ENCODE results near the gene USP54.
"Not testable (repeated sequence)": the region's sequence is repeated elsewhere in the genome, so short reads cannot be mapped to it uniquely, and the experiment has no call there.

USP54 gene

GRCh38 chr10:73588656-73589055, 2.5 kb downstream of the USP54 start:
- DNase-seq (ENCODE audit: low spot score), result no peak
- Histone ChIP-seq H3K36me3 (ENCODE audit: low read depth) (no peaks in the 10 kb centered on the region), H3K27ac (ENCODE audit: poor library complexity, severe bottlenecking) (no peak overlapping the region), H3K27me3 (ENCODE audit: insufficient read depth, poor library complexity, severe bottlenecking) (no peaks in the 10 kb centered on the region), H3K4me3 (ENCODE audit: severe bottlenecking) (no peak overlapping the region), H3K4me1 (ENCODE audit: insufficient read depth, poor library complexity, severe bottlenecking) (peaks cover 47% of the 10 kb centered on the region), H3K9me3 (ENCODE audit: severe bottlenecking) (peaks cover 5% of the 10 kb centered on the region)
- no peak for TF ChIP-seq CTCF (IDR thresholded peaks at IDR 0.05; ENCODE audit: poor library complexity, severe bottlenecking)
- ATAC-seq (ENCODE audit: low read depth), result no peak

GRCh38 chr10:73586583-73586984, 4.6 kb downstream of the USP54 start:
- Histone ChIP-seq H3K4me1 (ENCODE audit: insufficient read depth, poor library complexity, severe bottlenecking) (peaks cover 41% of the 10 kb centered on the region), H3K9me3 (ENCODE audit: severe bottlenecking) (peaks cover 5% of the 10 kb centered on the region), H3K4me3 (ENCODE audit: severe bottlenecking) (no peak overlapping the region), H3K36me3 (ENCODE audit: low read depth) (no peaks in the 10 kb centered on the region), H3K27me3 (ENCODE audit: insufficient read depth, poor library complexity, severe bottlenecking) (no peaks in the 10 kb centered on the region), H3K27ac (ENCODE audit: poor library complexity, severe bottlenecking) (peak overlapping the region; percentile 46)
- TF ChIP-seq CTCF (IDR thresholded peaks at IDR 0.05; ENCODE audit: poor library complexity, severe bottlenecking), result no peak
- ATAC-seq (ENCODE audit: low read depth) (peak; percentile 64), DNase-seq (ENCODE audit: low spot score) (no peak)

GRCh38 chr10:73585327-73585726, 5.8 kb downstream of the USP54 start:
- Histone ChIP-seq H3K4me1 (ENCODE audit: insufficient read depth, poor library complexity, severe bottlenecking) (peaks cover 30% of the 10 kb centered on the region), H3K4me3 (ENCODE audit: severe bottlenecking) (no peak overlapping the region)
- ATAC-seq (ENCODE audit: low read depth), result peak; percentile 49; the same call in 2 of the 3 replicates

GRCh38 chr10:73584737-73585136, 6.4 kb downstream of the USP54 start:
- Histone ChIP-seq H3K4me3 (ENCODE audit: severe bottlenecking) (no peak overlapping the region), H3K9me3 (ENCODE audit: severe bottlenecking) (peaks cover 5% of the 10 kb centered on the region), H3K27me3 (ENCODE audit: insufficient read depth, poor library complexity, severe bottlenecking) (no peaks in the 10 kb centered on the region), H3K4me1 (ENCODE audit: insufficient read depth, poor library complexity, severe bottlenecking) (peaks cover 30% of the 10 kb centered on the region), H3K27ac (ENCODE audit: poor library complexity, severe bottlenecking) (no peak overlapping the region), H3K36me3 (ENCODE audit: low read depth) (no peaks in the 10 kb centered on the region)
- DNase-seq (ENCODE audit: low spot score), result no peak
- TF ChIP-seq CTCF (IDR thresholded peaks at IDR 0.05; ENCODE audit: poor library complexity, severe bottlenecking), result no peak
- ATAC-seq (ENCODE audit: low read depth), result no peak

More at GRCh38 chr10:73585327-73585726, 5.8 kb downstream of the USP54 start:
- no peak for TF ChIP-seq CTCF (IDR thresholded peaks at IDR 0.05; ENCODE audit: poor library complexity, severe bottlenecking)
- H3K27ac ChIP-seq (ENCODE audit: poor library complexity, severe bottlenecking), result no peak overlapping the region
- H3K36me3 ChIP-seq (ENCODE audit: low read depth), result no peaks in the 10 kb centered on the region
- H3K9me3 ChIP-seq (ENCODE audit: severe bottlenecking), result peaks cover 5% of the 10 kb centered on the region
- DNase-seq (ENCODE audit: low spot score), result no peak
- no peaks in the 10 kb centered on the region for H3K27me3 ChIP-seq (ENCODE audit: insufficient read depth, poor library complexity, severe bottlenecking)

GRCh38 chr10:73581918-73582317, 9.2 kb downstream of the USP54 start:
- peaks cover 20% of the 10 kb centered on the region for H3K4me1 ChIP-seq (ENCODE audit: insufficient read depth, poor library complexity, severe bottlenecking)
- H3K27ac ChIP-seq (ENCODE audit: poor library complexity, severe bottlenecking), result no peak overlapping the region
- DNase-seq (ENCODE audit: low spot score) (no peak), ATAC-seq (ENCODE audit: low read depth) (no peak)
- H3K4me3 ChIP-seq (ENCODE audit: severe bottlenecking), result no peak overlapping the region
- peaks cover 5% of the 10 kb centered on the region for H3K9me3 ChIP-seq (ENCODE audit: severe bottlenecking)
- no peaks in the 10 kb centered on the region for H3K27me3 ChIP-seq (ENCODE audit: insufficient read depth, poor library complexity, severe bottlenecking)
- no peak for TF ChIP-seq CTCF (IDR thresholded peaks at IDR 0.05; ENCODE audit: poor library complexity, severe bottlenecking)
- H3K36me3 ChIP-seq (ENCODE audit: low read depth), result no peaks in the 10 kb centered on the region

- peaks cover 13% of the 10 kb centered on the region for H3K4me1 ChIP-seq (ENCODE audit: insufficient read depth, poor library complexity, severe bottlenecking)
- not testable (repeated sequence) for H3K27ac ChIP-seq (ENCODE audit: poor library complexity, severe bottlenecking); DNase-seq (ENCODE audit: low spot score); H3K9me3 ChIP-seq (ENCODE audit: severe bottlenecking); H3K4me3 ChIP-seq (ENCODE audit: severe bottlenecking); ATAC-seq (ENCODE audit: low read depth); H3K27me3 ChIP-seq (ENCODE audit: insufficient read depth, poor library complexity, severe bottlenecking); H3K36me3 ChIP-seq (ENCODE audit: low read depth)
Measured at GRCh38 chr10:73578927-73579326, 12.2 kb downstream of the USP54 start.
